ENCODE data around the gene RPS21. TPM values are rescaled to one million over a fixed set of nuclear protein-coding genes. Genes with fewer than 3 reads are reported as not detected.

RPS21 gene
- total and polyA plus RNA-seq, 10 of the 15 experiments (the other 5 are each of a cell fraction or from before 2014, with no cell fraction given): 1,474 to 4,987 (median 2,439) TPM

GRCh38 chr20:62386383-62387218 lies at the start of gene RPS21 (continued):
- TF ChIP-seq, protein P1, sequence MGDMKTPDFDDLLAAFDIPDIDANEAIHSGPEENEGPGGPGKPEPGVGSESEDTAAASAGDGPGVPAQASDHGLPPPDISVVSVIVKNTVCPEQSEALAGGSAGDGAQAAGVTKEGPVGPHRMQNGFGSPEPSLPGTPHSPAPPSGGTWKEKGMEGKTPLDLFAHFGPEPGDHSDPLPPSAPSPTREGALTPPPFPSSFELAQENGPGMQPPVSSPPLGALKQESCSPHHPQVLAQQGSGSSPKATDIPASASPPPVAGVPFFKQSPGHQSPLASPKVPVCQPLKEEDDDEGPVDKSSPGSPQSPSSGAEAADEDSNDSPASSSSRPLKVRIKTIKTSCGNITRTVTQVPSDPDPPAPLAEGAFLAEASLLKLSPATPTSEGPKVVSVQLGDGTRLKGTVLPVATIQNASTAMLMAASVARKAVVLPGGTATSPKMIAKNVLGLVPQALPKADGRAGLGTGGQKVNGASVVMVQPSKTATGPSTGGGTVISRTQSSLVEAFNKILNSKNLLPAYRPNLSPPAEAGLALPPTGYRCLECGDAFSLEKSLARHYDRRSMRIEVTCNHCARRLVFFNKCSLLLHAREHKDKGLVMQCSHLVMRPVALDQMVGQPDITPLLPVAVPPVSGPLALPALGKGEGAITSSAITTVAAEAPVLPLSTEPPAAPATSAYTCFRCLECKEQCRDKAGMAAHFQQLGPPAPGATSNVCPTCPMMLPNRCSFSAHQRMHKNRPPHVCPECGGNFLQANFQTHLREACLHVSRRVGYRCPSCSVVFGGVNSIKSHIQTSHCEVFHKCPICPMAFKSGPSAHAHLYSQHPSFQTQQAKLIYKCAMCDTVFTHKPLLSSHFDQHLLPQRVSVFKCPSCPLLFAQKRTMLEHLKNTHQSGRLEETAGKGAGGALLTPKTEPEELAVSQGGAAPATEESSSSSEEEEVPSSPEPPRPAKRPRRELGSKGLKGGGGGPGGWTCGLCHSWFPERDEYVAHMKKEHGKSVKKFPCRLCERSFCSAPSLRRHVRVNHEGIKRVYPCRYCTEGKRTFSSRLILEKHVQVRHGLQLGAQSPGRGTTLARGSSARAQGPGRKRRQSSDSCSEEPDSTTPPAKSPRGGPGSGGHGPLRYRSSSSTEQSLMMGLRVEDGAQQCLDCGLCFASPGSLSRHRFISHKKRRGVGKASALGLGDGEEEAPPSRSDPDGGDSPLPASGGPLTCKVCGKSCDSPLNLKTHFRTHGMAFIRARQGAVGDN (IDR thresholded peaks at IDR 0.05): peak; percentile 41; the same call in 1 of the 2 replicates
- TF ChIP-seq KLF5 (IDR thresholded peaks at IDR 0.05; ENCODE audit: partially characterized antibody): peak; percentile 80
- peak; percentile 92 for TF ChIP-seq SMAD5 (IDR thresholded peaks at IDR 0.05; ENCODE audit: low read depth)
- TF ChIP-seq TAF1 (IDR thresholded peaks at IDR 0.05; ENCODE audit: borderline replicate concordance, low read depth, low read length): peak; percentile 93
- TF ChIP-seq CBX3 (IDR thresholded peaks at IDR 0.05; ENCODE audit: borderline replicate concordance, low read depth): no peak
- TF ChIP-seq RFX5 (IDR thresholded peaks at IDR 0.05; ENCODE audit: low read depth, low read length): no peak
- peak; percentile 29; the same call in 1 of the 2 replicates for TF ChIP-seq PAX5 (IDR thresholded peaks at IDR 0.05; ENCODE audit: borderline replicate concordance, low read depth, low read length)
- TF ChIP-seq, protein P2, sequence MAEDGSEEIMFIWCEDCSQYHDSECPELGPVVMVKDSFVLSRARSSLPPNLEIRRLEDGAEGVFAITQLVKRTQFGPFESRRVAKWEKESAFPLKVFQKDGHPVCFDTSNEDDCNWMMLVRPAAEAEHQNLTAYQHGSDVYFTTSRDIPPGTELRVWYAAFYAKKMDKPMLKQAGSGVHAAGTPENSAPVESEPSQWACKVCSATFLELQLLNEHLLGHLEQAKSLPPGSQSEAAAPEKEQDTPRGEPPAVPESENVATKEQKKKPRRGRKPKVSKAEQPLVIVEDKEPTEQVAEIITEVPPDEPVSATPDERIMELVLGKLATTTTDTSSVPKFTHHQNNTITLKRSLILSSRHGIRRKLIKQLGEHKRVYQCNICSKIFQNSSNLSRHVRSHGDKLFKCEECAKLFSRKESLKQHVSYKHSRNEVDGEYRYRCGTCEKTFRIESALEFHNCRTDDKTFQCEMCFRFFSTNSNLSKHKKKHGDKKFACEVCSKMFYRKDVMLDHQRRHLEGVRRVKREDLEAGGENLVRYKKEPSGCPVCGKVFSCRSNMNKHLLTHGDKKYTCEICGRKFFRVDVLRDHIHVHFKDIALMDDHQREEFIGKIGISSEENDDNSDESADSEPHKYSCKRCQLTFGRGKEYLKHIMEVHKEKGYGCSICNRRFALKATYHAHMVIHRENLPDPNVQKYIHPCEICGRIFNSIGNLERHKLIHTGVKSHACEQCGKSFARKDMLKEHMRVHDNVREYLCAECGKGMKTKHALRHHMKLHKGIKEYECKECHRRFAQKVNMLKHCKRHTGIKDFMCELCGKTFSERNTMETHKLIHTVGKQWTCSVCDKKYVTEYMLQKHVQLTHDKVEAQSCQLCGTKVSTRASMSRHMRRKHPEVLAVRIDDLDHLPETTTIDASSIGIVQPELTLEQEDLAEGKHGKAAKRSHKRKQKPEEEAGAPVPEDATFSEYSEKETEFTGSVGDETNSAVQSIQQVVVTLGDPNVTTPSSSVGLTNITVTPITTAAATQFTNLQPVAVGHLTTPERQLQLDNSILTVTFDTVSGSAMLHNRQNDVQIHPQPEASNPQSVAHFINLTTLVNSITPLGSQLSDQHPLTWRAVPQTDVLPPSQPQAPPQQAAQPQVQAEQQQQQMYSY (CRISPR knock-in tag; IDR thresholded peaks at IDR 0.05): no peak
- TF ChIP-seq NR2F1 (conservative IDR thresholded peaks at IDR 0.05): no peak; the same call in 1 of the 2 replicates
- peak; percentile 65 for TF ChIP-seq SREBF2 (IDR thresholded peaks at IDR 0.05; ENCODE audit: low read length)
- no peak for TF ChIP-seq NFXL1 (IDR thresholded peaks at IDR 0.05; ENCODE audit: borderline replicate concordance)
- TF ChIP-seq IKZF2 (IDR thresholded peaks at IDR 0.05): no peak
- TF ChIP-seq ZNF384 (IDR thresholded peaks at IDR 0.05; ENCODE audit: borderline replicate concordance, low read depth, low read length): no peak
- no peak for TF ChIP-seq ZZZ3 (IDR thresholded peaks at IDR 0.05; ENCODE audit: control insufficient read depth, insufficient read length, low read depth)
- TF ChIP-seq, protein P3, sequence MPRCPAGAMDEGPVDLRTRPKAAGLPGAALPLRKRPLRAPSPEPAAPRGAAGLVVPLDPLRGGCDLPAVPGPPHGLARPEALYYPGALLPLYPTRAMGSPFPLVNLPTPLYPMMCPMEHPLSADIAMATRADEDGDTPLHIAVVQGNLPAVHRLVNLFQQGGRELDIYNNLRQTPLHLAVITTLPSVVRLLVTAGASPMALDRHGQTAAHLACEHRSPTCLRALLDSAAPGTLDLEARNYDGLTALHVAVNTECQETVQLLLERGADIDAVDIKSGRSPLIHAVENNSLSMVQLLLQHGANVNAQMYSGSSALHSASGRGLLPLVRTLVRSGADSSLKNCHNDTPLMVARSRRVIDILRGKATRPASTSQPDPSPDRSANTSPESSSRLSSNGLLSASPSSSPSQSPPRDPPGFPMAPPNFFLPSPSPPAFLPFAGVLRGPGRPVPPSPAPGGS (IDR thresholded peaks at IDR 0.05; ENCODE audit: borderline replicate concordance, insufficient read depth, low read depth, low read length, poor library complexity, severe bottlenecking): peak; percentile 49
- TF ChIP-seq NRF1 (conservative IDR thresholded peaks at IDR 0.05; ENCODE audit: low read depth, low read length): peak; percentile 68
- no peak for TF ChIP-seq TARDBP (IDR thresholded peaks at IDR 0.05; ENCODE audit: borderline replicate concordance)
- TF ChIP-seq RB1 (IDR thresholded peaks at IDR 0.05; ENCODE audit: borderline replicate concordance): 0 out of 2 replicates have a peak, but pooled peaks have one; percentile 49
- TF ChIP-seq IRF4 (IDR thresholded peaks at IDR 0.05; ENCODE audit: low read depth, low read length): no peak
- TF ChIP-seq HCFC1 (IDR thresholded peaks at IDR 0.05; ENCODE audit: low read length): peak; percentile 80
- peak; percentile 87 for TF ChIP-seq IKZF1 (conservative IDR thresholded peaks at IDR 0.05)
- TF ChIP-seq SPI1 (IDR thresholded peaks at IDR 0.05; ENCODE audit: borderline replicate concordance, insufficient read depth, low read depth, low read length): peak; percentile 76
